ENCODE results near the gene CDC20.

CDC20 gene

GRCh38 chr1:43358746-43359693, at the start of gene CDC20:
CDC20 (plus strand) TSS chr1:43358981; CDS start chr1:43359216, 235 bp downstream.
- peak; percentile 98 for DNase-seq

GRCh38 chr1:43309405-43310025, 49.3 kb upstream of the CDC20 start:
- DNase-seq, result no peak

- DNase-seq, result no peak
Measured at GRCh38 chr1:43311521-43311920, 47.3 kb upstream of the CDC20 start.

GRCh38 chr1:43312212-43312623, 46.6 kb upstream of the CDC20 start:
- no peak for DNase-seq

- no peak for DNase-seq
Measured at GRCh38 chr1:43312663-43313515, 45.9 kb upstream of the CDC20 start.

- DNase-seq, result no peak
Measured at GRCh38 chr1:43313771-43314170, 45.0 kb upstream of the CDC20 start.

- no peak for DNase-seq
Measured at GRCh38 chr1:43314233-43314632, 44.5 kb upstream of the CDC20 start.

- DNase-seq, result no peak
Measured at GRCh38 chr1:43315481-43315880, 43.3 kb upstream of the CDC20 start.

- no peak for DNase-seq
Measured at GRCh38 chr1:43315963-43316737, 42.6 kb upstream of the CDC20 start.

- no peak for DNase-seq
Measured at GRCh38 chr1:43316738-43317520, 41.9 kb upstream of the CDC20 start.

GRCh38 chr1:43317817-43318471, 40.8 kb upstream of the CDC20 start:
- DNase-seq, result no peak

GRCh38 chr1:43318831-43319230, 40.0 kb upstream of the CDC20 start:
- DNase-seq, result no peak

GRCh38 chr1:43319288-43319687, 39.5 kb upstream of the CDC20 start:
- no peak for DNase-seq

GRCh38 chr1:43319766-43320165, 39.0 kb upstream of the CDC20 start:
- DNase-seq, result no peak

GRCh38 chr1:43321331-43321891, 37.4 kb upstream of the CDC20 start:
- no peak for DNase-seq

GRCh38 chr1:43322506-43322905, 36.3 kb upstream of the CDC20 start:
- no peak for DNase-seq

GRCh38 chr1:43324810-43325209, 34.0 kb upstream of the CDC20 start:
- DNase-seq, result no peak

GRCh38 chr1:43325381-43325780, 33.4 kb upstream of the CDC20 start:
- DNase-seq, result no peak

GRCh38 chr1:43327549-43328292, 31.1 kb upstream of the CDC20 start:
- DNase-seq, result no peak

Data from stimulated activated CD4-positive, alpha-beta T cell treated with anti-CD3 and anti-CD28 coated beads, Interleukin-2, amount 100 ng/mL, for 48 hours (primary cell).